NCI-H1092 treated with DMSO at 0.1 percent for 48 hours (cell line): ENCODE measurements around the gene CDH9.
"Not testable (repeated sequence)": the region's sequence is repeated elsewhere in the genome, so short reads cannot be mapped to it uniquely, and the experiment has no call there.

Experiments
- DNase-seq: peaks from one replicate; lab custom pipeline; 2025; lab: John Stamatoyannopoulos, UW

Gene CDH9

DNA sequence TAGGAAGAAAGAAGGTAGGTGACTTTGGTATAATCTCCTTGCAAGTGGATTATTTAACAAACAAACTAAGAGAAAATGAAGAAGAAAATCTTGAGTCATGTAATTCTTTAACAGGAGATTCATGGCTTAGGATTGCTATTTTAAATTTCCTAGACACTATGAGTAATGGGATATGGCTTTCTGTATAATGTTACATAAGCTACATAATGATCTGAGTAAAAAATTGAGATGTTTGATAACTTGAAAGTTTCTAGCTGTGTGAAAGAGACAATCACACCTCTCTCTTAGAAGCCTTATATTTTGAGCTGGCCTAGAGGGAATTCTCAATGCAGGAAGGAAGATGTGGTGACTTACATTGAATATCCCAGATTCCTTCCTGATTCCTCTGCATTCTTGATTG lies 92.5 kb downstream of the CDH9 start:
- no peak for DNase-seq

DNA sequence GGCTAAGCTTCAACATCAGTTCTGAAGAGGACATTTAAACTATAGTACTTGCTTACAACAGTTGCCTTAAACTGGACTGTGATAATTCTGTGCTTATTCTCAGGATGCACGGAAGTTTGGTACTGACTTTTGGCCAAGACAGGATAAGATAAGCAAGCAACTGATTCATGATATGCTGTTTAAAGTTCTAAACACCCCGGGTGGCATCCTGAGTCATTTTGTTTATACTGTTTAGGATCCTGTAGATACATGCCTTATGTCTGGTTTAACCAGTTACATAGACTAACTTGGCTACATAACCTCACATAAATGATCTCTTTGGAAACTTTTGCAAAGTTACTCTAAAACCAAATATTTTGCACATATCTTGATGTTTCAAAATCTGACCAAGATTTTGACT lies 95.9 kb downstream of the CDH9 start:
- no peak for DNase-seq

DNA sequence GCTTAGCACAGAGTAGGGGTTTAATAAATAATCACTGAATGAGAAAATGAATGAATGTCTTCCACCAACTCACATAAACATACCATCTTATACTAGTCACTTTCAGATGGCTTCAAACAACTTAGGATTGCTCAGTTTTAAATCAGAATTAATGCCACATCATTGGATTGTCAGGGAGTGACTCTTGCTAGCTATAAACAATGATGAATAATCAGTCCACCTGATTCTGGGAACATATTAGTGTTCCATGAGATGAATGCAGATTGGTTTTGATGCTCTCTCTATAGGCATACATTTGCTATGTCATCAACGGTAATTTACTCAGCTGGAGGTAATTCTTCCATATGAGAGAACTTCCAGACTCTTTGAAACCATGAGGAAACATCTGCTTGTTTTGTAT lies 97.4 kb downstream of the CDH9 start:
- no peak for DNase-seq

DNA sequence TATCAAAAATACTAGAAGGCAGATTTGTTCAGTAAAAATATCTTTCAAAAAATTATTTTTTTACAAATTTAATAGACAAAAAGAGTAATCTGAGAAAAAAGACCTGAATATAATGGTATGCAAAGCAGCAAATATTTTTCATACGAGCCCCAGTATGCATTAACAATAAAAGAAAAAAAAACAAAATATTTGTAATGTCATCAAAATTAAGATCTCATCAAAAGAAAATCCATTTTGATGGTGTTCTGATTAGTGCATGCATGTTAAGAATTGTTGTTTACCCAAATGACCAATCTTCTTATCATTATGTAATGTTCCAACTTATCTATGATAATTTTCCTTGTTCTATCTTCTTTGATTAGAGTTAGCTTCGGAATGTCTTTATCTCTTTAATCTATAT lies 106.1 kb downstream of the CDH9 start:
- DNase-seq: no peak

DNA sequence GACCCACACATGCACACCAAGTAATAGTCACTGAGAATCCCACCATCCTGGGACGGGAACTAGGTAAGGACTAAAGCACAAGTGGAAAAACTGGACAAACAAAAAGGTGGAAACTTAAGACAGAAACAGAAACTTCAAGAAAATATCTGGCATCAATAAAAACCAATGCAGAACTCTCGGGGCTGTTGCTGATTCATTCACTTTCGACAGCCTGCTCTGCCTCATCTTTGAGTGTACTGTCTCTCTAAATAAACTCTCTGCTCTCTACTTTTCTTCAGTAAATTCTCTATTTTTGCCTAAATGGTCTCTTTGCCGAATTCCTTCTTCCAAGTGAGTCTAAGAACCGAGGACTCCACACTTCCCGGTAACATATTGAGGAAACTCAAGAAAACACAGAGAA lies 116.9 kb downstream of the CDH9 start:
- no peak for DNase-seq

DNA sequence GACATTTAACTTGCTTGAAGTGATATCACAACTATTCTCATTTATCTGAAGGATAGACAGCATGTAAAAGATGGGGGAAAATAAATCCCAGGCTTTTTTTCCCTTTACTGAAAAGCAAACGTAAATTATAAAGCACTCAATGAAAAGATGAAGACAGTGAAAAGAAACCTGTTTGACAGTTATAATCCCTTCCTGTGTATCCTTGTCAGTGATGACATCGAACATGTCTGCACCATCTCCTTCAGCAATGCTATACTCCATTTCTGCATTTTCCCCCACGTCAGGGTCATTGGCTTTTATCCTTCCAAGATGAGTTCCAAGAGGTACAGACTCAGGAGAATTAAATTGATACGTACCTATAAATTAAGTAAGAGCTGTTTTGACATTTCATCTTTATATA lies 134.9 kb downstream of the CDH9 start:
- no peak for DNase-seq

DNA sequence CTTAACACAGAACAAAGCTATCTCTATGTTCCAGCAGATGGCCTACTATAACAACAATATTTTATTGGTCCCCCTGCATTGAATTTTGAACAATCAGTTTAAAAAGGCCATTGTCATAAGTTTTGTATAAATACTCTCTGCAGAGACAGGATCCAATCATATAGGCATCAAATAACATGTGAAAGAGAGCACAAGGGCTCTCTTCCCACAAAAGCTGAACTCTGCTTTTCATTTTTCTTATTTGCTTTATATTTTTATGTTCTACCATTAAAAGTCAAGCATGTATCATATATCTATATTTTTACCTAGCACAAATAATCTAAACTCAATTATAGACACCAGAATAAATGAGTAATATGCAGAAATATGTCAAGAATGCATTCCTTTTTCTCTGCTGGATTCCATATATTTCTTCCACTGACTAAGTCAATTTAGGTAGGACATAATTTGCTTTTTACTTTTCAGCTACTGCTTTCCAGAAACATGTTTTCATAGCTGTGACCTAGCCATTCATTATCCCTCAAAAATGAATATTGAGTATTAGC lies 143.6 kb downstream of the CDH9 start:
- DNase-seq: peak; percentile 64

DNA sequence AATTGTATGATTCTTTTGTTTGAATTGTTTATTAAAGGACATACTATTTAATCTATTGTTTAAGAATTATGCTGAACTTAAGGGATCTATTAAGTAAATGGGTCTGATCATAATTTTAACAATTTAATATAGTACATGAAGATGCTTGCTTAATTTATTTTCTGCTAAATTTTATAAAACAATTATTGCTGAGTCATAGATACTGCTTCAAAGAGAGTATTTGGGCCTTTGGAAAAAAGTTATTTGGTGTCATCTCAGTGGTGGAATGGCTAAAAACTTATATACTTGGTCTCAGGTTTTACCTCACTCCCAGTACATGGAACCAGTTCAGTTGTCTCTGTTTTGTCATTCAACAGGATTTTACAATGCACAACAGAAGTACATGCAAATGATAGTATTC lies 145.3 kb downstream of the CDH9 start:
- no peak for DNase-seq

DNA sequence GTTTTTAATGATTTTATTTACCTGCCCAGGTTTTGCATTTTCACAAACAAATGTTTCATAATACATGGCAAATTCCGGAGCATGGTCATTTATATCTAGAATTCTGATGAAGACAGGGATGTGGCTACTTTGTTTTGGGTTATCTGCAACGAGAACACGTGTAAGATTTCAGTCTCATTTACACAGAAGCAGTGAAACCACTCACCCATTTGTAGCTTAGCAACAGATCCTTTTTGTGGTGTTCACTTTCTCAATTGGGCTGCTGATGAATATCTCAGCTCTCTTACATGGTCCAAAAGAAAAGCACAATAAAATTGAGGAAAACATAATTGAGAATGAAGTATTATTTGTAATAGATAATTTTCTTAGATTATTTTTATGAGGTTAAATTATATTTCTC lies 148.6 kb downstream of the CDH9 start:
- peak; percentile 86 for DNase-seq

DNA sequence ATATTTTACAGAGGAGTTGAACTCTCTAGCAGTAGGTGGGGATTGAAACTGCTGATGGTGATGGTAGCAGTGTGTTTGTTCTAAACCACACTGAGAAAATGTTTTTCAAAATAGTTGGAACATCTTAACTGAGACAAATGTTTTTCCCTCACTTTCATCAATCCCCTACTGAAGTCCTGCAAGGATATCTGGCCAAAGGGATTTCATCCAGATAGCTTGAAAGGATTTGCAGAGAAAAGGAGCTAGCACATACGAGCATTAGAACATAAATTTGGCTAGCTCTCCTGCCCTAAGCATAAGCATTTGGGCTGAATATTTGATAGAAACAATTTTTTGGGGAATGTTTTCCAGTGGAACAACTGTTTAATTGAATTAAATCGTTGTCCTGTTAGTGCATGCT lies 153.9 kb downstream of the CDH9 start:
- DNase-seq: no peak

DNA sequence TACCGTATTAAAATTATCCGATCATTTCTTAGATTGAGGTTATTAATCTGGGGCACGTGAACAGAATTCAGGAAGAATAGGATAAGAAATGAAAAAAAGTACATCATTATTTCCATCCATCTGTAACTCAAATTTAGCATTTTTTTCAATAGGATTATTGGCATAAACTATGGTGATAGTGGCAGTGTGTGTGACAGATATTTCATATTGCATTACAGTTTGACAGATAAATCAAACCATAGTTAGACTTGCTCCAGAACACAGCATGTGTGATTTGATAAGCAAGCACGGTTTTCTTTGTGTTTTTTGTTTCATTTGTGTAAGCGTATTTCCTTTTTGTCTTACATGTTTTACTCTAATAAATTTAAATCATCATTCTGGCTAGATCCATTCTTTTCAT lies 155.0 kb downstream of the CDH9 start:
- DNase-seq: no peak

DNA sequence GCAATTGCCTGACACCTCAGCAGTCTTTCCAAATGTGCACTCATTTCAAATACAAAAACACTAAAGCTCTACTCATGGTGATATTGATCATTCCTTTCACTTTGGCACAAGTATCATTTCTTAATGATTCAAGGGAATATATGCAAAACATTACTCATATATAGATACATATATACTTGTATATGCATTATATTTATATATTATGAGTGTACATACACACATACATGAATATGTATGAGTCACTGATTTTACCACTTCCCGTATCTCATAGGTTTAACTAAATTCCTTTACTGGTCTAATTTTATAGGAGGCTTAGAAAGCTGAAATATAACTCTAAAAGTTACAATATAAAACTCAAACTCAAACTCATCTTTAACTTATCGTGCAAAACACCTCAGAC lies 156.5 kb downstream of the CDH9 start:
- no peak for DNase-seq

DNA sequence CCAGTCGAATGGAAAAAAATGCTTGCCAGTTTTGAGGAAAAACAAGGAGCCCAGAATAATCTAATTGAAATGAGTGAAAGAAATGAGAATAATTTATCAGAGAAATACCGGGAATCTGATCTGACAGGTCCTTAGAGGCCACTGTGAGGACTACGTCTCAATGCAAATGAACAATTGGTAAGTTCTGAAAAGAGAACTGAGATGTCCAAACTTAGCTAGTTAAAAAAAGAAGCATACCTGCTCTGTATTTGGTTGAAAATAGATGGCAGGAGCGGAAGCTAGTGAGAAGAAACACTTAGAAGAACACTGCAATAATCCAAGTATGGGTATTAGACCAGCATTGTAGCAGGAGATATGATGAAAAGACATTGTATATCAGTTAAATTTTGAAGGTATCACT lies 161.2 kb downstream of the CDH9 start:
- no peak for DNase-seq

DNA sequence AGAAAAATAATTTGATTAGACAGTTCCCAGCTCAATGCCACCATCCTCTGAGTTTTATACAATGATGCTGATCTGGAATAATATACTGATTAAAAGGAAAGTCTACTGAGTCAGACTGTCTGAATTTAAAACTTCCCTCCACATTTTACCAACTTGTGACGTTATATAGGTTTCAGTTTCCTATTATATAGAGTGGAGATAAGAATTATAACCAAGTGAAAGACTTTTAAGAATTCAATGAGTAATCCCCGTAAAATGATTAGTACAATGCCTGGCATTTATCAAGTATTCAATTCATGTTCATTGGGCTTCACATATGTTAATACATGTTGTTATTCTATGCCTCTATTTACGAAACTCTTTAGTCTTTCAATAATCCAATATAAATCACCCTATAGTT lies 166.0 kb downstream of the CDH9 start:
- no peak for DNase-seq

DNA sequence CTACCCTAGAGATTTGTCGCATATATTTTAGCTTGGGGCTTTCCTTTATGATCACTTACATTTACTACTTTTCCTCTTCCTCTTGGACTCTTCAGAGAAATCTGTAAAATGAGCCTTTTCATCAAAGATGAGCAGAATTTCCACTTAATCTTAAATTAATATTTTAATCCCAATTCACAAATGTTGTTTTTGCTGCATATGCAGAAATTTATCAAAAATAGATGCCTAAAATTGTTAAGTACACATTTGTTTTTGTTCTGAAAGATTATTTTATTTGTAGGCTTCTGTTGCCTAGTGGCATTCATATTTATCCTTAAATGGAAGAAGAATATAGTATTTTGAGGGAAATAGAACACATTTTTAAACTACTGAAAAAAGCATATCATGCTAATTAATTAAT lies 168.6 kb downstream of the CDH9 start:
- DNase-seq: no peak

DNA sequence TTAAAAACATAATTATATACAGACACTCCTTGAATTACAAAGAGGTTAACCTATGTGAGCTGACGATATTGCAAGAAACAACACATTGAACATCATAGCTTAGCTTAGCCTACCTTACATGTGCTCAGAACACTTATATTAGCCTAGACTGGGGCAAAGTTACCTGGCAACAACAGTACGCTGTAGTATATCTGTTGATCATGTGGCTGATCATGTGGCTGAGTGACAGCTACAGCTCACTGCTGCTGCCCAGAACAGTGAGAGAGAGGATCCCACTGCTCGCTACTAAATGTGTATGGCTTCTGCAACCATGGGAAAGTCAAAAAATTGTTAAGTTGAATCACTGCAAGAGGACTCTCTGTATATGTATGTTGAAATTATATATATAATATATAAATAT lies 169.9 kb downstream of the CDH9 start:
- no peak for DNase-seq

DNA sequence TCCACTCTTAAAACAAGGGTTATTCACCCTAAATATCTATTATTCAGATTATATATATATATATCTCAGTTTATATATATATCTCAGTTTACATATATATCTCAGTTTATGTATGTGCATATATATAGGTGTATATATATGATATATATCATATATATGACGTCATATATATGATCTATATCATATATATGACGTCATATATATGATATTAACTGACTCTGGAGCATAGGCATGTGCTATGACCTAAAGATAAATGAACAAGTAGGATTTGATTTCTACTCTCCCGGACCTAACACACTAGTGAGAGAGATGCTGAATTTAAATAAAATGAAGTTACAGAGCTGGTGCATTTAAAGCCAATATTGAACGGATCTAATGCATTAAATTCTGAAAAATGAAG lies 174.3 kb downstream of the CDH9 start:
- no peak for DNase-seq

DNA sequence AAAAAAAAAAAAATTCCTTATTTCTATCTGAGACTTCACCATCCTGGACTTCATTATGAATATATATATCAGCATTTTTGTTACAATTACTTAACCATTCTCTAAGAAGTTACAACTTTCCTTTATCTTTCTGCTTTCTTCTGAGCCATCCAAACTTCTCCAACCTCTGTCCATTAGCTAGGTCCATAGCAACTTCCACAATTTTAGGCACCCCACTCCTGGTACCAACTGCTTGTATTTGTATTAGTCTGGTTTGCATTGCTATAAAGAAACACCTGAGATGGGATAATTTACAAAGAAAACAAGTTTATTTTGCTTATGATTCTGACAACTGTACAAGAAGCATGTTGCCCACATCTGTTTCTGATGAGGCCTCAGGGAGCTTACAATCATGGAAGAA lies 182.1 kb downstream of the CDH9 start:
- DNase-seq: no peak

DNA sequence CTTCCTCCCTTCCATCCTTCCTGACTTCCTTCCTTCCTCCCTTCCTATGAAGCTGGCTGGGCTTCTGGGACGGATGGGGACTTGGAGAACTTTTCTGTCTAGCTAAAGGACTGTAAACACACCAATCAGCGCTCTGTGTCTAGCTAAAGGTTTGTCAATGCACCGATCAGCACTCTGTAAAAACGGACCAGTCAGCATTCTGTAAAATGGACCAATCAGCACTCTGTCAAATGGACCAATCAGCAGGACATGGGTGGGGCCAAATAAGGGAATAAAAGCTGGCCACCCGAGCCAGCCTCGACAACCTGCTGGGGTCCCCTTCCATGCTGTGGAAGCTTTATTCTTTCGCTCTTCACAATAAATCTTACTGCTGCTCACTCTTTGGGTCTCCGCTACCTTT lies 185.9 kb downstream of the CDH9 start:
- DNase-seq: not testable (repeated sequence)

DNA sequence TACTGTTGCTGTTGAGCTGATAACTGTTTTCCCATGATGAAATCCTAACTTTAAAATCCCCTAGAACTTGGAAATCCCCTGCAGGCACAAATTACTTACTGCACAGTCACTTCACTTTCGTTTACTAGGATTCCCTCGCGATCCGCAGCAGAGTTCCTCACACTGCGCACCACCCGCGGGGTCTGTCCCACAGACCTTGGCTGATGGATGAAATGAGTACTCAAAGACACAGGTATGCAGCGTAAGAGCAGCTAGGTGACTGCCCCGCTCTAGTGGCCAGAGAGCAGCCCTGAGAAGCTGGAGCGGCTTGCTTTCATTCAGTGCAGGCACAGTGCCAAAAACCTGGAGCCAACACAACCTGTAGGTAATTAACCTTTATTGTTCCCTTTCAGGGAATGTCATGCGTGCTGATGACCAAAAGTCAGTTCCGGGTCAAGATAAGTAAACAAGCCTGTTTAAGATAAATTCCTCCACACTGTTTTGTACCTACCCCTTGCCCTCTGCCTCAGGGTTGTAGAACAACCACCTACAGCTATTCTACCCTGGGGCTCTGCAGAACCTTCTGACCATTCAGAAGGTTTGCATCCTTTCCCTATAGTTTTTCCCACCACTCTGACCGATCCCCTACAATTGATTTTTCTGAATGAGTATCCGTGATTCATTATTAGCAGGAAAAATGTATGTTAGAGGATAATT lies 191.2 kb downstream of the CDH9 start:
- DNase-seq: no peak

DNA sequence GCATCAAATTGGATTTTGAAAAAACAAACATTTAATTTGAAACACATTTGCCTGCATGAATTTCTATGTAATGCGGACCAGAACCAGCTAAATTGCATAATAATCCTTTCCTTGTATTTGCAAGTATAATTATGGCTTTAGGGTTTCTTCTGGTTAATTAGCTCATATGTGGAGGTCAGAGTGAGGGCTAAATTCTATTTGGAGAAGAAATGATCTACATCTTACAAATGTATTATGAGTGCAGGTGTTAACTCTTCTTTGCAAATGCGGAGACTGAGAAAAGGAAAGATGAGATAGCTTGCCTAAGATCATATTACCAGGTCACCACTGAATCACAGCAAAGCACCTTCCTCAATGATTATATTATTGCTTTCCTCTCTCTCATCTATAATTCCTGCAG lies 194.7 kb downstream of the CDH9 start:
- peak; percentile 10 for DNase-seq

DNA sequence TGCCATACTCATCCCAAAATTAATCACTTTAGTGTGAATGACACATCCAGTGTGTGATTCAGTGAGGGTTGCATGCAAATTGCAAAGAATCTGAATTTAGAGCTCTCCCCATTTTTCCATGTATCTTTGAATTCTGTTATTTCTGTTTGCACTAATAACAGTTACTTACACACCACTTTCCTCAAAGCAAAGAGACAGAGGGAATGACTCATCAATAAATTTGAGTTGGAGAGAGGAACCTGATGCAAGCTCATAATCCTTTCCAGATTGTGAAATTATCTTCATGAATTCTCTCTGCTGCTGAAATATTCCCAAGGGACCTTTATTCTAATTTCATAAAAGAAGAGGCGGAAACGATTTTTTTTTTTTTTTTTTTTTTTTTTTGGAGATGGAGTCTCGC lies 204.8 kb downstream of the CDH9 start:
- DNase-seq: no peak
